H4 (cell line): ENCODE results near the gene SMARCD3. TPM values are rescaled to one million over a fixed set of nuclear protein-coding genes. Genes with fewer than 3 reads are reported as not detected.

ENCODE experiments used
- total RNA-seq: library from RNA; depleted of rRNA; stranded (reverse); fragments of >200 nt; shearing (Covaris generic); gene quantifications from 2 replicates; pipeline ENCODE4 v1.2.3, GENCODE V29; 2014; rRNA removed

The SMARCD3 gene
- total RNA-seq, 1 experiment from 2014 or later: 35.5 TPM

Other genes with a start within 250 kb of the SMARCD3 start
- 0.17 TPM in 1 of 2 replicates, not detected in the other for gene ATG9B, start 224.2 kb downstream of the SMARCD3 start, total RNA-seq
- 25.2 and 26.5 TPM in 2 replicates for gene ABCB8, start 220.2 kb downstream of the SMARCD3 start, total RNA-seq
- 0.10 TPM in 1 of 2 replicates, not detected in the other for gene ASIC3, start 200.2 kb downstream of the SMARCD3 start, total RNA-seq
- 43.8 and 46.0 TPM in 2 replicates for gene CDK5, start 190.8 kb downstream of the SMARCD3 start, total RNA-seq
- 61.6 and 82.9 TPM in 2 replicates for gene SLC4A2, start 189.1 kb downstream of the SMARCD3 start, total RNA-seq
- 70.0 and 100 TPM in 2 replicates for gene FASTK, start 167.9 kb downstream of the SMARCD3 start, total RNA-seq
- 37.1 and 37.3 TPM in 2 replicates for gene TMUB1, start 165.2 kb downstream of the SMARCD3 start, total RNA-seq
- 26.1 and 36.6 TPM in 2 replicates for gene AGAP3, start 162.2 kb downstream of the SMARCD3 start, total RNA-seq
- gene GBX1, start 81.0 kb downstream of the SMARCD3 start, total RNA-seq: not detected in 2 replicates
- not detected in 2 replicates for gene ASB10, start 61.4 kb downstream of the SMARCD3 start, total RNA-seq
- gene H2BK1, start 38.2 kb downstream of the SMARCD3 start, total RNA-seq: 0.64 TPM in 1 of 2 replicates, not detected in the other
- gene ABCF2, start 21.5 kb downstream of the SMARCD3 start, total RNA-seq: 88.1 and 92.4 TPM in 2 replicates
- gene CHPF2, start 16.2 kb downstream of the SMARCD3 start, total RNA-seq: 26.0 and 32.9 TPM in 2 replicates
- gene NUB1, start 93.1 kb upstream of the SMARCD3 start, total RNA-seq: 63.0 and 70.1 TPM in 2 replicates
- 0.88 TPM in 1 of 2 replicates, not detected in the other for gene WDR86, start 161.3 kb upstream of the SMARCD3 start, total RNA-seq
- not detected in 2 replicates for gene CRYGN, start 191.4 kb upstream of the SMARCD3 start, total RNA-seq